ENCODE data around the gene DPM3. TPM values are rescaled to one million over a fixed set of nuclear protein-coding genes. Genes with fewer than 3 reads are reported as not detected.

DPM3 gene
- total and polyA plus RNA-seq, 2 experiments from 2014 or later, result 96.3 to 121 TPM

DNA sequence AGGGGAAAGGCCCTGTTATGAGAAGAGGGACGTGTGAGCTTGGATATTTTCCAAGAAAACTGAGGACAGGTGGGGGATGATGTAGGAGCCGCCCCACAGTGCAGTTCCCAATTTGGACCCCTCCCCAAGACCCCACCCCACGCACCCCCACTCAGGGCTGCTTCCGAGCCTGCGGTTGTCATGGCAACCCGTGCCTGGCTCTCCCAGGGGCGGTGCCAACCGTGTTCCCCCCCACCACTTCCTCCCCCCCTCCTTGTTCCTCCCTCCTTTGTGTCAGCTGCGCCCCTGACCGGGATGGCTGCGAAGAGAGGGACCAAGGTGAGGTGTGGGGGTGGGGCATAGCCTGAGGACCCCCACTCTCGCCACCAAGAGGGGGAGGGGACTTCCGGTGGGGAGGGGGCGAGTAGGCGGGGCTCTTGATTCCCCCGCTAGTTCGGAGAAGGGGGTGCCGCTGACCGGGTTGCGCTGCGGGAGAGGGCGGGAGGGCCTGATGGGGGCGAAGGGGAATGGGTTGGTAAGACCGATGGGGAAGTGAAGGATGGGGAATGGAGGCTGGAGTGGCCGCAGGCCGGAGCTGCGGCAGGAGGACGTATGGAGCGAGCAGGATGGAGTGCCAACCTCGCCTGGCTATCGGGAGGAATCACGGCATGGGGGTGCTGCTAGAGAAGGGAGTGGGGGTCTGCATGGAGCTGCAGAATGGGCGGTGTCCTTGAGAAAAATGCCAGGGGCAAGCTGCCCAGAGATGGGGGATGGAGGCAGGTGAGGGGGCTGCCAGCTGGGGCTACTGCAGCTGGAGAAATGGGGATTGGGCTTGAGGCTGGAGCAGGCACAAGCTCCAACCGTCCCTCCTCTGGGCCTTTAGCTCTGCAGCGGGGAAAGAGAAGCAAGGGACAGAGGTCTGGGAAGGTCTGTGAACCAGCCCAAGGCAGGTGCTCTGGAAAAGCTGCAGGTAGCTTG, 34.3 kb upstream of the DPM3 start:
- TF ChIP-seq CTCF (IDR thresholded peaks at IDR 0.05; ENCODE audit: poor library complexity), result no peak
- Histone ChIP-seq H3K36me3 (replicated peaks; ENCODE audit: insufficient read depth, low read depth) (no peaks in the 10 kb centered on the region), H3K27ac (peak overlapping the region; percentile 40), H3K4me2 (peak overlapping the region; percentile 82), H4K20me1 (ENCODE audit: insufficient read depth, poor library complexity, severe bottlenecking) (no peaks in the 10 kb centered on the region), H2AFZ (peak overlapping the region; percentile 2), H3K4me1 (ENCODE audit: insufficient read depth) (peaks cover 13% of the 10 kb centered on the region), H3K27me3 (peaks cover 5% of the 10 kb centered on the region), H3K4me3 (peak overlapping the region; percentile 45), H3K9me2 (replicated peaks; ENCODE audit: insufficient read depth) (no peaks in the 10 kb centered on the region), H3K9me3 (ENCODE audit: low read depth) (no peaks in the 10 kb centered on the region), H3K79me2 (peaks cover 22% of the 10 kb centered on the region)
- DNase-seq (ENCODE audit: low spot score), result peak; percentile 48
- 13% methylated on average over 12 of the region's 35 CpGs for WGBS (ENCODE audit: low lambda C conversion rate, missing lambda C conversion rate)

DNA sequence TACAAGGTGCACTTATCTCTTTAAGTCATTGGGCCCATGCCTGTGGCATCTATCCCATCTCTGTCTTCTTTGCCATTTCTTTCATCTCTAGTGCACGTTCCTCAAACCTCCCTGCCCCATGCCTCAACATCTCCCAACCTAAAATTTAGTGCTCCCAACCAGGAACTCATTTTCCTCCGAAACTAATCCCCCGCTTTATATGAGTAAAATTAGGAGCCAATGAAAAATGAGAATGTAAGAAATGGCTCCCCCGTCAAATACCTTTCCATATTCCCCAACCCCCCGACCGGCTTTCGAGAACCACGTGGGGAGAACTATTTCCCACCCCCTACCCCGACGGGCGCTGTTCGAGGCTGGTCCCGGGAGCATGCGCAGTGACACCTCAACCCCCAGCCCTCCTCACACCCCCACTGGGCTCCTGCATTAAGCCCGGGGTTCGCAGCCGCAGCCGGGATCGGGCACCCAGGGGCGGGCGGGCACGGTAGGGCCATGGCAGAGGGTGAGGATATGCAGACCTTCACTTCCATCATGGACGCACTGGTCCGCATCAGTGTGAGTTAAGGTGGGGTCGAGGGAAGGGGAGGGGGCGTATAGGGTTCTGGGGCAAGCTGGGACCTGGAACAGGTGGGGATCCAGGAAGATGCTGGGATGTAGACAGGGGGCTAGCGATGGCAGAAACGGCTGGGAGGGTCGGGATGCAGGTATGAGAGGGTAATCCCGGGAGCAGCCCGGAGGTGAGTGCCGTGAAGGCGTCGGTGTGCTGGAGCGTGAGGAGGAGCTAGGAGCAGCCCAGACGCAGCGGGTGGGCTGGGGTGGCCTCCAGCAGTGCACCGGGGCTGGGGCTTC, 33.4 kb upstream of the DPM3 start, which contains the start of gene TRIM46:
TSS of gene TRIM46 (plus strand) at position 372 of the 846 bp plus-strand sequence. CDS start at position 490, 118 bp downstream.
- Histone ChIP-seq H3K9me2 (replicated peaks; ENCODE audit: insufficient read depth) (no peaks in the 10 kb centered on the region), H3K36me3 (replicated peaks; ENCODE audit: insufficient read depth, low read depth) (no peaks in the 10 kb centered on the region), H4K20me1 (ENCODE audit: insufficient read depth, poor library complexity, severe bottlenecking) (no peaks in the 10 kb centered on the region), H3K4me2 (peak within 1 kb of the TSS; percentile 92), H2AFZ (peak within 1 kb of the TSS; percentile 83), H3K4me1 (ENCODE audit: insufficient read depth) (peaks cover 13% of the 10 kb centered on the region), H3K79me2 (peaks cover 22% of the 10 kb centered on the region), H3K9me3 (ENCODE audit: low read depth) (no peaks in the 10 kb centered on the region), H3K27ac (peak within 1 kb of the TSS; percentile 97), H3K27me3 (peaks cover 5% of the 10 kb centered on the region), H3K4me3 (peak within 1 kb of the TSS; percentile 79)
- TF ChIP-seq CTCF (IDR thresholded peaks at IDR 0.05; ENCODE audit: poor library complexity) (no peak), EZH2 (IDR thresholded peaks at IDR 0.05; ENCODE audit: borderline replicate concordance) (peak; percentile 63)
- DNase-seq (ENCODE audit: low spot score), result peak; percentile 48
- 1% methylated on average over 33 of the region's 38 CpGs for WGBS (ENCODE audit: low lambda C conversion rate, missing lambda C conversion rate)

- Histone ChIP-seq H4K20me1 (ENCODE audit: insufficient read depth, poor library complexity, severe bottlenecking) (no peaks in the 10 kb centered on the region), H3K9me3 (ENCODE audit: low read depth) (no peaks in the 10 kb centered on the region), H3K4me1 (ENCODE audit: insufficient read depth) (peaks cover 13% of the 10 kb centered on the region), H3K4me2 (peak within 1 kb of the TSS; percentile 92), H2AFZ (peak within 1 kb of the TSS; percentile 83), H3K79me2 (peaks cover 22% of the 10 kb centered on the region), H3K36me3 (replicated peaks; ENCODE audit: insufficient read depth, low read depth) (no peaks in the 10 kb centered on the region), H3K4me3 (peak within 1 kb of the TSS; percentile 79), H3K27me3 (peaks cover 5% of the 10 kb centered on the region), H3K27ac (peak within 1 kb of the TSS; percentile 97), H3K9me2 (replicated peaks; ENCODE audit: insufficient read depth) (no peaks in the 10 kb centered on the region)
- TF ChIP-seq EZH2 (IDR thresholded peaks at IDR 0.05; ENCODE audit: borderline replicate concordance) (no peak), CTCF (IDR thresholded peaks at IDR 0.05; ENCODE audit: poor library complexity) (peak; percentile 88)
- 2% methylated on average over 45 of the region's 57 CpGs for WGBS (ENCODE audit: low lambda C conversion rate, missing lambda C conversion rate)
- DNase-seq (ENCODE audit: low spot score), result peak; percentile 98
These were observed 32.6 kb upstream of the DPM3 start, which contains the start of gene KRTCAP2 for GRCh38 chr1:155172732-155173477. Gene KRTCAP2 (minus strand): TSS chr1:155173304. CDS start chr1:155173224, 80 bp downstream.
